ENCODE data around the gene WSCD1. TPM values are rescaled to one million over a fixed set of nuclear protein-coding genes. Genes with fewer than 3 reads are reported as not detected.

Gene WSCD1
- total and polyA plus RNA-seq, 2 of the 4 experiments (the other 2 are of a cell fraction): 0.07 TPM; not detected in 1

DNA sequence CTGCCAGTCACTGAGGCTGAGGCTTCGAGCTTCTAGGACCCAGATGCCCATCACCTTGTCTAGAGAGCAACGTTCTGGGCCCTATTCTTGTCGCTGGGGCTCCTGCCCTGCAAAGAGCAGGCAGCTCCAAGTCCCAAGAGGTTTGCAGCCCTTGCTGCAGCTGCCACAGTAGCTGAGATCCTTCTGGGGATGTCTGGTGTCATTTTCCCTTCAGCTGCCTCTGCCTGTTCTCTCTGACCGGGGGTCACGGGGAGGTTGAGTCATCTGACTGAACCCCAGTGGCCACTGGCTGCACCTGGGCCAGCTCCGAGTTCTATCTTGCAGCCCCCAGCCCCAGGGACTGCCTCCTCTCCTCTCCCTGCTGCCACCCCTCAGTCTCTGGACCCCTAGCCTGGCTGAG, 4.9 kb downstream of the WSCD1 start:
- no peaks in the 10 kb centered on the region for H3K36me3 ChIP-seq (ENCODE audit: control insufficient read depth, insufficient read depth, low read length)
- no peak overlapping the region for H2AK5ac ChIP-seq (ENCODE audit: low read depth, low read length)
- no peak overlapping the region for H3K4me2 ChIP-seq (ENCODE audit: low read depth, low read length)
- no peak overlapping the region for H3K4ac ChIP-seq (ENCODE audit: low read depth, low read length)
- H2BK120ac ChIP-seq (ENCODE audit: low read depth, low read length): no peak overlapping the region
- intact Hi-C loops (cut with micrococcal nuclease) (loop anchor here (10.0 kb wide), 1 partner anchor 60 kb away; no protein-coding TSS in a partner anchor), dilution Hi-C loops (cut with HindIII; ENCODE audit: low sequenced_read_pairs, unreplicated experiment) (no loop called here), in situ Hi-C loops (cut with MboI; ENCODE audit: low sequenced_read_pairs) (no loop called here)
- TF ChIP-seq ELK1 (IDR thresholded peaks at IDR 0.05; ENCODE audit: borderline replicate concordance, low read depth, low read length) (no peak), RAD21 (IDR thresholded peaks at IDR 0.05; ENCODE audit: low read length) (no peak), MXI1 (IDR thresholded peaks at IDR 0.05; ENCODE audit: borderline replicate concordance, low read depth, low read length) (no peak), CEBPB (IDR thresholded peaks at IDR 0.05; ENCODE audit: low read depth, low read length) (no peak), RFX5 (IDR thresholded peaks at IDR 0.05; ENCODE audit: low read depth, low read length) (no peak), CHD1 (IDR thresholded peaks at IDR 0.05; ENCODE audit: low read depth, low read length) (no peak)
- TF ChIP-seq, protein P1, sequence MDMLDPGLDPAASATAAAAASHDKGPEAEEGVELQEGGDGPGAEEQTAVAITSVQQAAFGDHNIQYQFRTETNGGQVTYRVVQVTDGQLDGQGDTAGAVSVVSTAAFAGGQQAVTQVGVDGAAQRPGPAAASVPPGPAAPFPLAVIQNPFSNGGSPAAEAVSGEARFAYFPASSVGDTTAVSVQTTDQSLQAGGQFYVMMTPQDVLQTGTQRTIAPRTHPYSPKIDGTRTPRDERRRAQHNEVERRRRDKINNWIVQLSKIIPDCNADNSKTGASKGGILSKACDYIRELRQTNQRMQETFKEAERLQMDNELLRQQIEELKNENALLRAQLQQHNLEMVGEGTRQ (IDR thresholded peaks at IDR 0.05; ENCODE audit: low read depth, low read length): no peak
- no peak overlapping the region for H3K4me3 ChIP-seq (ENCODE audit: insufficient read depth, low read depth, low read length)
- H3K27me3 ChIP-seq (ENCODE audit: control insufficient read depth, insufficient read depth, low read length): peaks cover 11% of the 10 kb centered on the region; the same call in 1 of the 2 replicates
- no peak overlapping the region for H3K14ac ChIP-seq (replicated peaks; ENCODE audit: low read depth, low read length)
- H4K5ac ChIP-seq (ENCODE audit: low read depth, low read length): no peak overlapping the region
- ChIA-PET POLR2A (ENCODE audit: unreplicated experiment) (no interaction called here), CTCF (no interaction called here)
- no peaks in the 10 kb centered on the region for H3K4me1 ChIP-seq (ENCODE audit: control insufficient read depth, insufficient read depth, low read length)
- WGBS, 2 experiments (ENCODE audit: extremely low coverage in 2 of 2, insufficient read length in 1 of 2): 7% methylated on average over 5 of the region's 6 CpGs; no CpG with 5 or more reads in 1 of the 2 experiments
- H3K18ac ChIP-seq (ENCODE audit: low read depth, low read length): no peak overlapping the region
- H4K8ac ChIP-seq (ENCODE audit: low read depth in 2 of 2, low read length in 2 of 2): no peak overlapping the region
- no peak for DNase-seq
- no peak overlapping the region for H2BK5ac ChIP-seq (ENCODE audit: low read depth, low read length, poor library complexity, severe bottlenecking)
- no peaks in the 10 kb centered on the region for H3K79me1 ChIP-seq (ENCODE audit: low read depth in 1 of 2, low read length in 2 of 2)
- ATAC-seq (ENCODE audit: low read depth): no peak
- H3K27ac ChIP-seq (ENCODE audit: insufficient read depth, low read length): no peak overlapping the region
- no peak overlapping the region for H2AK9ac ChIP-seq (replicated peaks; ENCODE audit: low read depth, low read length, poor library complexity)
- no peak overlapping the region for H3K56ac ChIP-seq (ENCODE audit: extremely low read depth, insufficient read depth, low read length)
- H3K9me1 ChIP-seq (ENCODE audit: insufficient read depth, low read length): no peaks in the 10 kb centered on the region
- no peak overlapping the region for H4K91ac ChIP-seq (ENCODE audit: insufficient read depth, low read depth, low read length)
- no peak overlapping the region for H2AFZ ChIP-seq (replicated peaks; ENCODE audit: low read length, poor library complexity)
- H3K9me3 ChIP-seq (ENCODE audit: control insufficient read depth, insufficient read depth, low read length): no peaks in the 10 kb centered on the region; the same call in 1 of the 2 replicates
- no peak overlapping the region for H2BK15ac ChIP-seq (ENCODE audit: low read depth, low read length)
- BruUV-seq (replicated peaks): no TSS peak
- no peak overlapping the region for H3K9ac ChIP-seq (ENCODE audit: low read depth, low read length)
- H4K20me1 ChIP-seq (ENCODE audit: insufficient read depth, low read length): no peaks in the 10 kb centered on the region
- H2BK20ac ChIP-seq (ENCODE audit: low read depth, low read length): no peak overlapping the region
- H3K23ac ChIP-seq (ENCODE audit: low read depth, low read length): no peak overlapping the region

All from IMR-90 (cell line).